ENCODE data around the gene LRRC53. TPM values are rescaled to one million over a fixed set of nuclear protein-coding genes. Genes with fewer than 3 reads are reported as not detected.

LRRC53 gene
- total RNA-seq, 1 donor from 2014 or later: not detected

DNA sequence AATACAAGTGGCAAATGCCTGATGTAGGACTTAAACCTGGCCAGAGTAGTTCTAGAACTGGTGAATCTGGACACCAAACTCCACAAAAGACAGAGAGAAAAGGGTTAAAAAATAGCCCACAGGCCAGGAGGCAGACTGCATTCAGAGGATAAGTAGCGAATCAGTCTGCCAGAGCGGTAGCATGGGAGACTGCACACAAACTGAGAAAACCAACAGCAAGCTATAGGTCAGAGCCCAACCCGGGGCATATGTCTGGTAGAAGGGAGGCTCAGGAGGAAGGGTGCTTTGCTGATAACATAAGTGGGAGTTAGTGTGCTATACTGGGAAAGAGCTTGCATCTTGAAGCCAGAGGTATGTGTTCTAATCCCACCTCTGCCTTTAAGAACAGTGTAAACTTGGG, 4.0 kb downstream of the LRRC53 start:
- Mint-ChIP-seq H3K36me3 (ENCODE audit: low read depth) (no peaks in the 10 kb centered on the region), H3K9me3 (no peaks in the 10 kb centered on the region), H3K27me3 (no peaks in the 10 kb centered on the region), H3K4me1 (no peaks in the 10 kb centered on the region), H3K4me3 (no peak overlapping the region), H3K27ac (no peak overlapping the region)
- no peak for DNase-seq
- intact Hi-C loops (cut with micrococcal nuclease): no loop called here

DNA sequence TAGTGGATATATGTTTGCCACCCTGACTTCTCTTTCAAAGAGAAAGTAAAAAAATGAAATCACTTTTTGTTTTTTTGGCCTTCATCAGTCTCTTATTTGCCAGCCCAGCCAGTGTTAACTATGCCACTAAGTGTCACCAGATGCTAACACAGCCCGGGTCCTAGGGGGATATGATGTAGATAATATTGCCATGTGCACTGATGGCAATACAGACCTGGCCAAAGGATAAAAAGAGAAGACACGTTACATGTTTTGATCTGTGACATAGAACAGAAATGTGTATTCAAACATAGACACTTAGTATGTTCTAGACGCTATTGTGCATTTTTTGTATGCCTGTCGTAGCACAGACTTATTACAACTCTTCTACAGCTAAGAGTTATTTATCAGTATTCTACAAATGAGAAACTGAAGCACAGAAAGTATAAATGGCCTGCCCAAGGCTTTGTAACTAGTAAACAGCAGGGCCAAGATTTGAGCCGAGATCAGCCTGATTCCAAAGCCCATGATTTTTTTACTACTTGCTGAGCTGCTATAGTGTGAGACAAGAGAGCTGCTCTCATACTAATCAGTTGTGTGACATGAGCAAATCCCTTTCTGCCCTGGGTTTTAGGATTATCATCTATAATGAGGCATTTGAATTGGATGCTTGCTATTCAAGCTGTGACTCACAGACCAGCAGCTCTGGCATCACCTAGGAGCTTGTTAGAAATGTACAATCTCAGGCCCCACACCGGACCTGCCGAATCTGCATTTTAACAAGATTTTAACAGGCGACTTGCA, 6.3 kb downstream of the LRRC53 start:
- no peaks in the 10 kb centered on the region for H3K27me3 Mint-ChIP-seq
- H3K4me3 Mint-ChIP-seq: no peak overlapping the region
- H3K36me3 Mint-ChIP-seq (ENCODE audit: low read depth): no peaks in the 10 kb centered on the region
- no peaks in the 10 kb centered on the region for H3K4me1 Mint-ChIP-seq
- no peaks in the 10 kb centered on the region for H3K9me3 Mint-ChIP-seq
- no peak for DNase-seq
- no peak overlapping the region for H3K27ac Mint-ChIP-seq
- intact Hi-C loops (cut with micrococcal nuclease): no loop called here

DNA sequence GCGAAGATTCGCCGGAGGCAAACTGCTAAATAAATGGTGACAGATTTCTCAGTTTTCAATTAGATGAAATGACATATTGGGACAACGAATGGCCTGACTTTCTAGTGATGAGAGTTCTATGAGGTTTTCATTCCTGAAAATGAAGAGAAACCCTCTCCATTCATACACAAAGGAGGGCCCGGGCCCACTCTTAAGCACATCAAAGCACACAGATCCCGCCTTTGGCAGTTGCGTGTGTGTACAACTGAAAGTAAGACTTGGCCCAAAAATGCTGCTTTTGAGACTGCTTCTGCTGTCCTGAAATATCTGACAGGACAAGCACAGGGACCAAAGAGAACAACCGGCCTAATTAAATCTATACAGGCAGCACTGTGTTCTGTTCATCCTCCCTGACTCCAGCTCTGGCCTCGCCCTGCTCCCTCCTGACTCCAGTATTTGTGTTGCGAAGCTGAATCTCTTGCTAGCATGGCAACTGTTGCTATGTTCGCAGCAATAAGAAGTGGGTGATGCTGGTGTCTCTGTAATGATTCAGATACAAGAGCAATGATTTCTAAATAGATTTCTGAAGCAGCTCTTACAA, 7.4 kb downstream of the LRRC53 start:
- no peak overlapping the region for H3K4me3 Mint-ChIP-seq
- no peaks in the 10 kb centered on the region for H3K4me1 Mint-ChIP-seq
- no peak for DNase-seq
- intact Hi-C loops (cut with micrococcal nuclease): no loop called here
- H3K27me3 Mint-ChIP-seq: no peaks in the 10 kb centered on the region
- no peak overlapping the region for H3K27ac Mint-ChIP-seq
- H3K9me3 Mint-ChIP-seq: no peaks in the 10 kb centered on the region
- H3K36me3 Mint-ChIP-seq (ENCODE audit: low read depth): no peaks in the 10 kb centered on the region

DNA sequence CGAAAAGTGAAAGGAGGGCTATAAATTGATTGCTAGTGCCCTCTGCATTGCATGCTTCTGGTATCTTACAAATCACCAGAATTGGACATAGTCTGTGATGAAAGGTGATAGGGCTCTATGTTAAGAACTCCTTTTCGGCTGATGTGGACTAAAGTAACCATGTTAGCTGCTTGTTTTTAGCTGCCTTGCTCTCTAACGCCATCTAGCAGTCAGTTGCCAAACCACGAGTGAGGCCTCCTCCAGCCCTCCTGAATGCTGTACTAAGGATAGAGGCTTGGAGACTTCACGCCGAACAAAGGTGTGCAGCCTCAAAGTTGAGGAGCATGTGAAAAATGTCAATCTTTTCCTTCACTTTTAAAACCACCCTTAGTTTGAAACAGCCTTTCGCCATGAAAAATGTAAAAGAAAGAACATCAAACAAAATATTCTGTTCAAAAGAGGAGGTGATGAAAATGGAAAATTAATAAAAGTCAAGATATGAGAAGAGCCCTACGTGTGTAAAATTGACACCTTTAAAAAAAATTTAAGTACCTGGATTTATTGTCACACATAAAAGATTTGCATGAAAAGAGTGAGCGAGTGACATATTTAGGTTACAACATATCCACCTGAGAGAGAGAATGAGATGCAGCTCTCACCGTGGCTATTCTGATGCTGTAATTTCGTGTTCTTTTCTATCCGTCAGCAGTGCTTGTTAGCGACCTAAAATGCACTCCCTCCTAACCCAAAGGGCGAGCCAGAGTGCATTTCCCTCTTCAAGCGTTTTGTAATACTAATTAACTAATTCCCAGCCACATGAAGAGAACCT, 8.1 kb downstream of the LRRC53 start:
- Mint-ChIP-seq H3K4me1 (no peaks in the 10 kb centered on the region), H3K36me3 (ENCODE audit: low read depth) (no peaks in the 10 kb centered on the region), H3K4me3 (no peak overlapping the region), H3K27ac (no peak overlapping the region), H3K27me3 (no peaks in the 10 kb centered on the region), H3K9me3 (no peaks in the 10 kb centered on the region)
- peak; percentile 81 for DNase-seq
- intact Hi-C loops (cut with micrococcal nuclease): no loop called here

DNA sequence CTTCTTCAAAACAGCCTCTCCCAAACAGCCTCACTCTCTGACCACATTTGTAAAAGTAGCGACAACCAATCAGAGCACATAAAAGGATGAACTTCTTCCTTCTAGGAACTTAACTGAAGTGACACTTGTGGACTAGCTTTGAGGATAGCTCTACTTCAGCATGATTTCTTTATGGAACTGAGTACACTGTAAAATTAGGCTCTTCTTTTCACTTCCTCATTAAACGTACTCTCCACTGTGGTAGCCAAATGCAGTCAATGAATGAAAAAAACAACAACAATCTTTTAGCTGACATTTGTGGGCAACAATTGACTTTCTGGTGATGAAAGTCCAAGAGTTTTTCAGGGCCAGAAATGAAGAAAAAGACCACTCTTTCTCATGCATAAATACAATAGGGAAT, 9.6 kb downstream of the LRRC53 start:
- Mint-ChIP-seq H3K4me1 (no peaks in the 10 kb centered on the region), H3K27me3 (no peaks in the 10 kb centered on the region), H3K9me3 (no peaks in the 10 kb centered on the region), H3K4me3 (no peak overlapping the region), H3K27ac (no peak overlapping the region), H3K36me3 (ENCODE audit: low read depth) (no peaks in the 10 kb centered on the region)
- no peak for DNase-seq
- intact Hi-C loops (cut with micrococcal nuclease): no loop called here

DNA sequence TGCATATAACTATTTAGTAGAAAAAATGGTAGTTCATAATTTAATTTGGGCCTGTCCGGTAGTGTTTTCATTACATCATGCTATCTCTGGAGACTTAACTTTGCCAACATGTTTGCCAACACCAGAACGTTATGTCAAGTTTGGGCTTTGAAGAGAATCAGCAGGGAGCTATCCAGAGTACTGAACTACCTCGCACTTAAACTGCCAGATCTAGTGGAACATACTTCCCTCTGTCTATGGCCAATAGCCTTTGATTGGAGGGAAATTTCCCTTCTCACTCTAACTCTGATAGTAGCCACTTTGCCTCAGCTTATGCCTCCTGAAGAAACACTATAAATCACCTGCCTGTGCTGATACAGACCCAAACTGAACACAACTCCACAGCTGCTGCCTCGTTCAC, 10.0 kb downstream of the LRRC53 start:
- no peaks in the 10 kb centered on the region for H3K36me3 Mint-ChIP-seq (ENCODE audit: low read depth)
- intact Hi-C loops (cut with micrococcal nuclease): no loop called here
- H3K9me3 Mint-ChIP-seq: no peaks in the 10 kb centered on the region
- no peak for DNase-seq
- no peak overlapping the region for H3K27ac Mint-ChIP-seq
- no peak overlapping the region for H3K4me3 Mint-ChIP-seq
- H3K4me1 Mint-ChIP-seq: no peaks in the 10 kb centered on the region
- no peaks in the 10 kb centered on the region for H3K27me3 Mint-ChIP-seq

DNA sequence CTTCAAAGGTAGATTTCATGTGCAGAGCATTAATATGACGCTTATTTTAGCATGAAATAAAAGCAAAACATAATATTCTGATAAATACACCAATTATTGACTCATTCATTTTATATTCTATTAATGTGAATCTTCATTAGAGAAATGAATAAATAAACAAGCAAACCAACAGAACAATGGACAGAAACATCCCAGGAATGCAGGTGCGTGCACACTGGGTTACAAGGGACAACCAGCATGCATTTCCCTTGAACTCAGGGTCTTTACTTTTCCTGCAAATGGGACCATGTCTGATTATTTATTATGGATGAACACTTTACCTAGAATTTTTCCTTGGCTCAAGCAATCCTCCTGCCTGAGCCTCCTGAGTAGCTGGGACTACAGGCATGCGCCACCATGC, 13.5 kb downstream of the LRRC53 start:
- intact Hi-C loops (cut with micrococcal nuclease): no loop called here
- Mint-ChIP-seq H3K27me3 (no peaks in the 10 kb centered on the region), H3K27ac (no peak overlapping the region), H3K36me3 (ENCODE audit: low read depth) (no peaks in the 10 kb centered on the region), H3K4me3 (no peak overlapping the region), H3K4me1 (no peaks in the 10 kb centered on the region), H3K9me3 (no peaks in the 10 kb centered on the region)
- DNase-seq: no peak

DNA sequence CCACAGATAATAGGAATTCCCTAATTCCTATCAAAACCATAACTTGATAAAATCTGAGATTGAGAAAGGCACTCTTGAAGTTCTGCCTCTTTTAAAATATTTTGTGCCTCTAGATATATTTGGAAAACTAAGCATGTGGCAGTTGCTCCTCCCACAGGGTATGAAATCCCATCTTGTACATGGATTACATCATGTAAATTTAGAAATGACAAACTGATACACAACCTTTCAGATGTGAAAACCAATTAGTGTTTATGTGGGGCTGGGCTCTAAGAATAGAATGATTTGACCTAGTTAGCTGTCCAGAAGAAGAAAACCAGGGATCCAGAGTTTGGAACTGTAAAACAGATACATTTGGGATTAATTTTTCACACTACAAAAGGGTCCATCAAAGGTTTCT, 15.7 kb downstream of the LRRC53 start:
- Mint-ChIP-seq H3K4me1 (no peaks in the 10 kb centered on the region), H3K36me3 (ENCODE audit: low read depth) (no peaks in the 10 kb centered on the region), H3K27me3 (no peaks in the 10 kb centered on the region), H3K9me3 (no peaks in the 10 kb centered on the region), H3K4me3 (no peak overlapping the region), H3K27ac (no peak overlapping the region)
- DNase-seq: no peak
- intact Hi-C loops (cut with micrococcal nuclease): no loop called here

DNA sequence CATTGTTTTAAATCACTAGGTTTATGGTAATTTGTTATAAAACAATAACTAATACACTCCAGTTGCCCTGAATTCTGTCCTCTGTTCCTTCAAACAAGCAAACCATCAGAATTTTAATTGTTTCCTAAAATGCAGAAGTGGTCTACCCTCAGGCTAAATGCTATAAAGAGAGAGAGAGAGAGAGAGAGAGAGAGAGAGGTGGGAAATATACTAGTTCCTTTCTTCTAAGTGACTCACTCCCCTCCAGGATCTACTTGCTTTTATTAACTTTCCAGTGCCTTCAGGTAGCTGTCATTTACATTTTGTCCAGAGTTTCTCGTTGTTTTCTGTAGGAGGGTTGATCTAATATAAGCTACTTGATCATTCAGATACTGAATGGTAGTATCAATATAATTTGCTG, 26.4 kb downstream of the LRRC53 start:
- Mint-ChIP-seq H3K9me3 (no peaks in the 10 kb centered on the region), H3K27me3 (no peaks in the 10 kb centered on the region), H3K27ac (no peak overlapping the region), H3K36me3 (ENCODE audit: low read depth) (no peaks in the 10 kb centered on the region), H3K4me1 (no peaks in the 10 kb centered on the region), H3K4me3 (no peak overlapping the region)
- intact Hi-C loops (cut with micrococcal nuclease): no loop called here
- no peak for DNase-seq

DNA sequence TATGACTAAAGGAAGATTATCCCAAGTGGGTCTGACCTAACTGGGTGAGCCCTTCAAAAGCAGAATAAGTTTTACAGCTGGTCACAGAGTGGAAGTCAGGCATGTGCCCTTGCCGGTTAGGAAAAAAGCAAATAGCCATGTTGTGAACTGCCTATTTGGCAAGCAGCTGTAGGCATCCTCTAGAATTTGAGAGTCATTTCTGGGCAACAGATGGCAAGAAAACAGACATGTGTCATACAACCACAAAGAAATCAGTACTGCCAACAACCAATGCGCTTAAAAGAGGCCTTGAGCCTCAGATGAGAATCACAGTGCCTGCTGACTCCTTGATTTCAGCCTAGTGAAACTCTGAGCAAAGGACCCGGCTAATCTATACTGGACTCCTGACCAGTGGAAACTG, 26.8 kb downstream of the LRRC53 start:
- intact Hi-C loops (cut with micrococcal nuclease): no loop called here
- no peak for DNase-seq
- no peaks in the 10 kb centered on the region for H3K36me3 Mint-ChIP-seq (ENCODE audit: low read depth)
- no peaks in the 10 kb centered on the region for H3K9me3 Mint-ChIP-seq
- H3K4me1 Mint-ChIP-seq: no peaks in the 10 kb centered on the region
- no peak overlapping the region for H3K4me3 Mint-ChIP-seq
- no peak overlapping the region for H3K27ac Mint-ChIP-seq
- H3K27me3 Mint-ChIP-seq: no peaks in the 10 kb centered on the region

DNA sequence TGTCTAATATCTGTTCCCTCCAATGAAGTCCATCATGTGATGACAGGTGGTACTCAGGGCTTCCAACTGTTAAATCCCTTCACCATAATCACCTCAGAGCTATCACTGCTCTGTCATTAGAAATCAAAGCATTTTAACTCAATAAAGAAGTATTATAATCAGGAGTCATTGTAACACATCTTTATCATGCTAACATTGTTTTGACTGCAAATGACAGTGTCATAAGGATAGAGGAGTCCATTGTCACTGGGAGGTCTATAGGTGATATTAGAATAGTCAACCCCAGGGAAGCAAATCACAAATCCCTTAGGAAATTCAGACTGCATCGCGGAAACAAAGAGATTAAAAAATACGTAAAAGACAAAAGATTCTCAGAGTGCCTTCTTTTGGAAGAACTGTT, 30.8 kb downstream of the LRRC53 start:
- Mint-ChIP-seq H3K27ac (no peak overlapping the region), H3K4me1 (no peaks in the 10 kb centered on the region), H3K36me3 (ENCODE audit: low read depth) (no peaks in the 10 kb centered on the region), H3K9me3 (no peaks in the 10 kb centered on the region), H3K4me3 (no peak overlapping the region), H3K27me3 (no peaks in the 10 kb centered on the region)
- DNase-seq: no peak
- intact Hi-C loops (cut with micrococcal nuclease): no loop called here

DNA sequence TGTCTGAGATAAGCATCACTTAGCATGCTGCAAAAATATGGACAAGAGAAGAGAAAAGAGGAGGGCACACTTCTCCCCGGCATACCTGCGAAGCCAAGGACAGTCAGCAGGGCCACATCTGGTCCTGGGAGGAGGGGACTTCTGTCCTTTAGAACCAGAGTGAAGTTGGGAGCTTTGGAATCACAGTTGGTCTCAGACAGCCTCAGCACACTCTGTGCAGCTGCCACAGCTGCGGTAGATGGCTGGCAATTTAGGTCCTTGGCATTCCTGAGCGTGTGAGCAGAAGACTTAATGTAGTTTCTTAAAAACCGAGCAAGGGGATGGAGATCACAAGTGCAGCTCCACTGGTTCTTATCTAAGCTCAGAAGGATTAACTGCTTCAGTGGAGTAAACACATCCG, 32.3 kb downstream of the LRRC53 start:
- no peaks in the 10 kb centered on the region for H3K36me3 Mint-ChIP-seq (ENCODE audit: low read depth)
- no peak overlapping the region for H3K27ac Mint-ChIP-seq

DNA sequence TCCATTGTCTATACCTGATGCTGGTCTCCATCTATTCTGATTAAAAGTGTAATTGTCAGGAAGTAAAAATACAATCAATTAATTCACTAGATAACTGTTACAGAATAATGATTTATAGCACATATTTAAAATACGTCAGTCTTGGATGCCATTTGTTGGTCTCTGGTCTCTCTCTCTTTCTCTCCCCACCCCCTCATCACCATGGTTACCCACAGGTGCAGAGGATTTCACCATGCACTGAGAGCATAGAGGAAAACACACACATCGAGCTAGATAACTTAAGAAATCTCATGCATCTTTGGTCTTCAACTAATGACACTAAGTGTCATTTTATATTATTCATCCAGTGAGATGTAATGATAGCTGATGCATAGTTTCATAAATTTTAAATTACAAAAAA, 33.4 kb downstream of the LRRC53 start:
- no peaks in the 10 kb centered on the region for H3K36me3 Mint-ChIP-seq (ENCODE audit: low read depth)
- no peaks in the 10 kb centered on the region for H3K27me3 Mint-ChIP-seq
- no peak for DNase-seq
- H3K4me1 Mint-ChIP-seq: no peaks in the 10 kb centered on the region
- H3K9me3 Mint-ChIP-seq: no peaks in the 10 kb centered on the region
- no peak overlapping the region for H3K27ac Mint-ChIP-seq
- H3K4me3 Mint-ChIP-seq: no peak overlapping the region
- intact Hi-C loops (cut with micrococcal nuclease): no loop called here

More for the DNA sequence above, 32.3 kb downstream of the LRRC53 start:
- H3K9me3 Mint-ChIP-seq: no peaks in the 10 kb centered on the region
- DNase-seq: no peak
- H3K27me3 Mint-ChIP-seq: no peaks in the 10 kb centered on the region
- no peaks in the 10 kb centered on the region for H3K4me1 Mint-ChIP-seq
- intact Hi-C loops (cut with micrococcal nuclease): no loop called here
- H3K4me3 Mint-ChIP-seq: no peak overlapping the region

DNA sequence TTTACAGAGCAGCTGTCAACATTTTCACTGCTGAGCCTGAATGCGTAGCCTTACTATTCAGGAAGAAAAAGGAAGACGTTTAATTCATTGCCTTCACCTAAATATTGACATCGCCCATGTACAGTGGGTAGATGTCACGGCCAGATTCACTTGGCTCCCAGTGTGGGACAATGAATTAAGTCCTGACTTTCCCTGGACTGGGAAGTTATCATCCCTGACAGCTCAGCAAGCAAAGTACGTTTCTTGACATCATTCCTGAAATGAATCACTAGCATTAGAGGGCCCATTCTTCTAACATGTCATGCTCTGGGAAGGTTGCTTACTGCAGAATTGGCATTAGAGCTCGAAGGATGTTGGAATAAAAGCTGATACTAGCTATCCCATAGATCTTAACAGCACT, 37.8 kb downstream of the LRRC53 start:
- Mint-ChIP-seq H3K4me3 (no peak overlapping the region), H3K27me3 (no peaks in the 10 kb centered on the region), H3K36me3 (ENCODE audit: low read depth) (no peaks in the 10 kb centered on the region), H3K9me3 (no peaks in the 10 kb centered on the region), H3K4me1 (no peaks in the 10 kb centered on the region), H3K27ac (no peak overlapping the region)
- DNase-seq: no peak
- intact Hi-C loops (cut with micrococcal nuclease): no loop called here
